H1 (cell line): ENCODE data around the gene OST4. TPM values are rescaled to one million over a fixed set of nuclear protein-coding genes. Genes with fewer than 3 reads are reported as not detected.

ENCODE experiments used
- CTCF ChIA-PET: fragments of 300-600 bp; sonication (Branson Sonifier 250); formaldehyde crosslinking; loops from one replicate; lab custom pipeline; 2021; ENCODE audit not compliant: partially characterized antibody; lab: Charles Lee
- POLR2A ChIA-PET: fragments of 300-600 bp; sonication (Branson Sonifier 250); formaldehyde crosslinking; loops from one replicate; lab custom pipeline; 2021; ENCODE audit warnings: inconsistent platforms; ENCODE audit not compliant: partially characterized antibody; lab: Charles Lee
- DNase-seq, 2 experiments: peaks; one replicate each; pipeline versions ENCODE4 v3.0.0 to v3.0.0-alpha.2; 2010 to 2022; ENCODE audit warnings: low spot score in 2 of 2, low read depth in 1 of 2, mixed read lengths in 1 of 2
- FAIRE-seq: peaks from 2 replicates; lab custom pipeline; 2011; peaks lifted over from hg19 to GRCh38; lab: Jason Lieb, UNC
- H2AFZ ChIP-seq: 2 replicates; pipeline ENCODE4 v1.8.1; 2012; ENCODE audit warnings: low read length, inconsistent platforms
- H2AK5ac ChIP-seq: 2 replicates; pipeline ENCODE4 v1.6.1; 2013; ENCODE audit warnings: low read depth, low read length
- H2BK120ac ChIP-seq: replicated peaks from 2 replicates; pipeline ENCODE3; 2013; ENCODE audit warnings: low read depth, low read length, inconsistent platforms
- H2BK12ac ChIP-seq: 2 replicates; pipeline ENCODE4 v1.6.1; 2013; ENCODE audit warnings: low read depth, low read length
- H2BK15ac ChIP-seq: 2 replicates; pipeline ENCODE4 v1.6.1; 2013; ENCODE audit warnings: low read length
- H2BK20ac ChIP-seq: 2 replicates; pipeline ENCODE4 v1.6.1; 2013; ENCODE audit warnings: low read length
- H2BK5ac ChIP-seq: 2 replicates; pipeline ENCODE4 v1.6.1; 2013; ENCODE audit warnings: low read depth, low read length
- H3K14ac ChIP-seq: 2 replicates; pipeline ENCODE4 v1.6.1; 2013; ENCODE audit warnings: inconsistent platforms; ENCODE audit not compliant: insufficient read length
- H3K18ac ChIP-seq: 2 replicates; pipeline ENCODE4 v1.6.1; 2013; ENCODE audit warnings: low read length; ENCODE audit errors: extremely low read depth
- H3K23ac ChIP-seq: 2 replicates; pipeline ENCODE4 v1.6.1; 2013; ENCODE audit warnings: inconsistent platforms; ENCODE audit not compliant: insufficient read length
- H3K23me2 ChIP-seq: 2 replicates; pipeline ENCODE4 v1.6.1; 2013; ENCODE audit warnings: low read depth, low read length
- H3K27ac ChIP-seq: 2 replicates; pipeline ENCODE4 v1.6.1; 2011; ENCODE audit warnings: low read depth, low read length, inconsistent platforms
- H3K27me3 ChIP-seq, 4 experiments: replicated peaks in 1 of 4; 1 replicate in 1 of 4; 2 replicates in 3 of 4; pipeline versions ENCODE4 v1.6.1 to v1.8.1; 2011 to 2013; ENCODE audit warnings: low read length in 3 of 4, mild to moderate bottlenecking in 3 of 4, inconsistent platforms in 2 of 4, mixed read lengths in 2 of 4, moderate library complexity in 1 of 4; ENCODE audit not compliant: control insufficient read depth in 3 of 4, insufficient read depth in 3 of 4; ENCODE audit errors: extremely low read depth in 1 of 4
- H3K36me3 ChIP-seq, 4 experiments: 2 replicates each; pipeline versions ENCODE4 v1.6.1 to v1.8.1; 2011 to 2013; ENCODE audit warnings: mild to moderate bottlenecking in 4 of 4, low read length in 3 of 4, moderate library complexity in 2 of 4, control low read depth in 1 of 4, inconsistent platforms in 1 of 4; ENCODE audit not compliant: insufficient read depth in 4 of 4, control insufficient read depth in 2 of 4
- H3K4ac ChIP-seq: replicated peaks from 2 replicates; pipeline ENCODE3; 2013; ENCODE audit warnings: low read length, low read depth, mixed read lengths, inconsistent platforms; ENCODE audit not compliant: insufficient read length
- H3K4me1 ChIP-seq, 4 experiments: replicated peaks in 1 of 4; 1 replicate in 1 of 4; 2 replicates in 3 of 4; pipeline versions ENCODE4 v1.6.1 to v1.8.1; 2011 to 2013; ENCODE audit warnings: low read length in 3 of 4, inconsistent platforms in 2 of 4, mixed read lengths in 1 of 4; ENCODE audit not compliant: insufficient read depth in 4 of 4, control insufficient read depth in 3 of 4
- H3K4me2 ChIP-seq, 2 experiments: 2 replicates each; pipeline versions ENCODE4 v1.6.1 to v1.8.1; 2011 to 2013; ENCODE audit warnings: low read depth in 2 of 2, low read length in 2 of 2, control low read depth in 1 of 2, inconsistent platforms in 1 of 2, mild to moderate bottlenecking in 1 of 2; ENCODE audit not compliant: insufficient read depth in 1 of 2
- H3K4me3 ChIP-seq, 4 experiments: fragments of 200-600, 300-600 bp in 1 of 4; sonication (generic), shearing (Covaris generic), sonication (Bioruptor Twin) in 1 of 4; 2 replicates each; pipeline versions ENCODE4 v1.5.1 to v1.8.1; 2011 to 2016; ENCODE audit warnings: low read length in 4 of 4, low read depth in 3 of 4, control low read depth in 2 of 4, inconsistent platforms in 2 of 4, mild to moderate bottlenecking in 2 of 4, mixed read lengths in 1 of 4, moderate library complexity in 1 of 4; ENCODE audit not compliant: insufficient read depth in 2 of 4; ENCODE audit errors: extremely low read depth in 1 of 4
- H3K56ac ChIP-seq: replicated peaks from 2 replicates; pipeline ENCODE3; 2013; ENCODE audit warnings: low read depth, mild to moderate bottlenecking, mixed read lengths, low read length, inconsistent platforms; ENCODE audit not compliant: insufficient read length
- H3K79me1 ChIP-seq: 2 replicates; pipeline ENCODE4 v1.6.1; 2013; ENCODE audit warnings: low read depth, low read length, control low read depth
- H3K79me2 ChIP-seq, 2 experiments: 2 replicates each; pipeline versions ENCODE4 v1.6.1 to v1.8.1; 2012 to 2013; ENCODE audit warnings: low read length in 2 of 2, mild to moderate bottlenecking in 2 of 2, inconsistent platforms in 1 of 2; ENCODE audit not compliant: insufficient read depth in 2 of 2, control insufficient read depth in 1 of 2
- H3K9ac ChIP-seq, 4 experiments: replicated peaks in 1 of 4; 1 replicate in 1 of 4; 2 replicates in 3 of 4; pipeline versions ENCODE4 v1.6.1 to v1.8.1; 2011 to 2013; ENCODE audit warnings: low read depth in 3 of 4, low read length in 3 of 4, control low read depth in 2 of 4, mild to moderate bottlenecking in 2 of 4, moderate library complexity in 2 of 4, inconsistent platforms in 1 of 4; ENCODE audit errors: extremely low read depth in 1 of 4
- H3K9me3 ChIP-seq, 2 experiments: 2 replicates each; pipeline versions ENCODE4 v1.6.1 to v1.8.1; 2012 to 2013; ENCODE audit warnings: mild to moderate bottlenecking in 2 of 2, moderate library complexity in 2 of 2, control low read depth in 1 of 2, inconsistent platforms in 1 of 2, low read depth in 1 of 2, low read length in 1 of 2, mixed read lengths in 1 of 2; ENCODE audit not compliant: insufficient read depth in 2 of 2
- H4K20me1 ChIP-seq, 2 experiments: replicated peaks in 1 of 2; 2 replicates each; pipeline versions ENCODE3 to v1.8.1; 2011 to 2013; ENCODE audit warnings: inconsistent platforms in 2 of 2, low read length in 2 of 2, mild to moderate bottlenecking in 1 of 2; ENCODE audit not compliant: insufficient read depth in 2 of 2, control insufficient read depth in 1 of 2
- H4K5ac ChIP-seq: 2 replicates; pipeline ENCODE4 v1.6.1; 2013; ENCODE audit warnings: low read length, low read depth, mixed read lengths, inconsistent platforms; ENCODE audit not compliant: insufficient read length
- H4K8ac ChIP-seq: 2 replicates; pipeline ENCODE4 v1.8.0; 2013; ENCODE audit warnings: mild to moderate bottlenecking, moderate library complexity, low read length, inconsistent platforms; ENCODE audit not compliant: insufficient read depth; ENCODE audit errors: extremely low read depth
- H4K91ac ChIP-seq: replicated peaks from 2 replicates; pipeline ENCODE3; 2013; ENCODE audit warnings: low read length, mixed read lengths, inconsistent platforms; ENCODE audit not compliant: insufficient read length
- CEBPB ChIP-seq: IDR thresholded peaks from 2 replicates; pipeline ENCODE4 v1.6.1; 2012; ENCODE audit warnings: low read depth, low read length
- E2F6 ChIP-seq: IDR thresholded peaks from 2 replicates; pipeline ENCODE4 v1.6.1; 2012; ENCODE audit warnings: inconsistent platforms
- KDM4A ChIP-seq: IDR thresholded peaks from one replicate; pipeline ENCODE4 v1.7.1; 2012; ENCODE audit warnings: low read depth, mild to moderate bottlenecking, moderate library complexity, low read length, inconsistent platforms; ENCODE audit not compliant: severe bottlenecking
- SIRT6 ChIP-seq: IDR thresholded peaks from one replicate; pipeline ENCODE4 v1.7.1; 2012; ENCODE audit warnings: low read length, inconsistent platforms
- SIX5 ChIP-seq: IDR thresholded peaks from 2 replicates; pipeline ENCODE4 v1.6.1; 2011; ENCODE audit warnings: mild to moderate bottlenecking, low read depth, low read length
- SP1 ChIP-seq: IDR thresholded peaks from 2 replicates; pipeline ENCODE4 v1.6.1; 2011; ENCODE audit warnings: low read depth, low read length
- ZNF274 ChIP-seq: IDR thresholded peaks from 2 replicates; pipeline ENCODE4 v1.7.0; 2012; ENCODE audit warnings: low read length, borderline replicate concordance; ENCODE audit errors: extremely low read depth
- WGBS, 2 experiments: shearing (Covaris generic) in 1 of 2; methylation state at CpG; one replicate each; pipeline versions ENCODE4 v1.1.6 to v1.1.7; 2013 to 2015; ENCODE audit warnings: low lambda C conversion rate in 2 of 2, mixed read lengths in 2 of 2, inconsistent platforms in 1 of 2, low coverage in 1 of 2, missing lambda C conversion rate in 1 of 2; ENCODE audit not compliant: insufficient replicate concordance in 2 of 2, insufficient coverage in 1 of 2, insufficient read length in 1 of 2; ENCODE audit errors: extremely low coverage in 1 of 2, missing lambda C conversion rate in 1 of 2; 5-methylcytosine and 5-hydroxymethylcytosine counted together
- polyA plus RNA-seq, 7 experiments: library from polyadenylated mRNA; depleted of rRNA in 3 of 7; stranded (reverse) in 5 of 7; unstranded in 2 of 7; fragments of >200 nt in 5 of 7; fragments of 200-250 nt in 2 of 7; gene quantifications; 1 replicate in 5 of 7; 2 replicates in 1 of 7; 4 replicates in 1 of 7; pipeline versions ENCODE4 v1.2.1 to v1.2.3, GENCODE V29; 2011 to 2013; ENCODE audit warnings: missing spikeins in 2 of 7, mixed read lengths in 2 of 7
- total RNA-seq: library from RNA; stranded (reverse); fragmentation: NEBNext Ultra II Directional; extraction: Animal tissue kit (Norgen Biotek cat#: 25700); gene quantifications from 2 replicates; pipeline ENCODE4 v1.2.1, GENCODE V29; 2021

Gene OST4
- total and polyA plus RNA-seq, 2 of the 8 experiments (the other 6 are each of a cell fraction or from before 2014, with no cell fraction given): 225 to 865 TPM

- H3K56ac ChIP-seq: no peak overlapping the region
- no peak overlapping the region for H2BK120ac ChIP-seq
- H3K36me3 ChIP-seq: peaks cover 10 to 32% (median 25%) of the 10 kb centered on the region in 4 experiments; a peak in 7 of 8 replicates
- no peak overlapping the region for H2AFZ ChIP-seq
- no peaks in the 10 kb centered on the region for H3K79me1 ChIP-seq
- no peak overlapping the region for H2BK12ac ChIP-seq
- no peak overlapping the region for H4K5ac ChIP-seq
- H3K9me3 ChIP-seq: no peaks in the 10 kb centered on the region
- H4K91ac ChIP-seq: no peak overlapping the region
- POLR2A ChIA-PET: interaction anchor here (1.2 to 1.6 kb wide), 3 partner anchors 10 to 20 kb away, joined by 3 to 5 read pairs (median 3); no protein-coding TSS in a partner anchor
- H3K4me3 ChIP-seq: no peak overlapping the region
- no peaks in the 10 kb centered on the region for H3K27me3 ChIP-seq
- H2BK20ac ChIP-seq: no peak overlapping the region
- no peak overlapping the region for H3K4ac ChIP-seq
- no peak overlapping the region for H3K27ac ChIP-seq
- no peak overlapping the region for H3K4me2 ChIP-seq
- H3K23ac ChIP-seq: no peak overlapping the region
- no peak overlapping the region for H4K8ac ChIP-seq
- no peaks in the 10 kb centered on the region for H3K23me2 ChIP-seq
- H3K79me2 ChIP-seq: no peaks in the 10 kb centered on the region
- DNase-seq (no peak), FAIRE-seq (no peak)
- H2BK5ac ChIP-seq: no peak overlapping the region
- 94% methylated on average over 10 of the region's 10 CpGs; no CpG with 5 or more reads in 1 of the 2 experiments for WGBS, 2 experiments
- H3K14ac ChIP-seq: no peak overlapping the region
- H2BK15ac ChIP-seq: no peak overlapping the region
- peaks cover 0 to 2% of the 10 kb centered on the region in 2 experiments for H4K20me1 ChIP-seq
- H2AK5ac ChIP-seq: no peak overlapping the region
- H3K9ac ChIP-seq: no peak overlapping the region
- TF ChIP-seq KDM4A (no peak), SP1 (no peak), SIRT6 (no peak), E2F6 (no peak), ZNF274 (no peak), CEBPB (no peak), SIX5 (no peak)
- H3K4me1 ChIP-seq: no peaks in the 10 kb centered on the region
- H3K18ac ChIP-seq: no peak overlapping the region
- CTCF ChIA-PET: interaction anchor here (1.0 to 7.3 kb wide), 3 partner anchors 17 to 120 kb away, joined by 3 to 41 read pairs (median 3); no protein-coding TSS in a partner anchor
These were observed 29.2 kb downstream of the OST4 start for GRCh38 chr2:27042159-27042661.
